Left lung (tissue), 10 donors: ENCODE results near the gene ABHD17C. TPM values are rescaled to one million over a fixed set of nuclear protein-coding genes. Genes with fewer than 3 reads are reported as not detected.

Experiments used
- ATAC-seq: fragments of 200-7000 bp; cut with Tn5 transposase; one replicate; pipeline ENCODE4 v1.9.1; 2020; ENCODE audit warnings: moderate library complexity
- DNase-seq, 4 donors: peaks; one replicate each; pipeline ENCODE4 v3.0.0-alpha.2; 2013 to 2020
- H3K27ac ChIP-seq, 2 donors: fragments of 200-600 bp; sonication (generic) in 1 of 2; one replicate each; pipeline versions ENCODE4 v1.5.0 to v1.8.0; 2020 to 2021
- H3K27me3 ChIP-seq, 2 donors: fragments of 200-600 bp; sonication (generic) in 1 of 2; one replicate each; pipeline versions ENCODE4 v1.5.0 to v1.8.0; 2020 to 2021
- H3K36me3 ChIP-seq, 2 donors: fragments of 200-600 bp; sonication (generic) in 1 of 2; one replicate each; pipeline versions ENCODE4 v1.5.0 to v1.8.0; 2020 to 2021
- H3K4me1 ChIP-seq, 2 donors: fragments of 200-600 bp; one replicate each; pipeline ENCODE4 v1.8.0; 2021
- H3K4me3 ChIP-seq, 2 donors: fragments of 200-600 bp; sonication (generic) in 1 of 2; one replicate each; pipeline versions ENCODE4 v1.5.0 to v1.8.0; 2020 to 2021; ENCODE audit warnings: mild to moderate bottlenecking in 1 of 2
- H3K9me3 ChIP-seq, 2 donors: fragments of 200-600 bp; sonication (generic) in 1 of 2; one replicate each; pipeline versions ENCODE4 v1.5.0 to v1.8.0; 2020 to 2021
- CTCF ChIP-seq, 2 donors: fragments of 200-600 bp; sonication (generic) in 1 of 2; IDR thresholded peaks; one replicate each; pipeline versions ENCODE4 v1.5.0 to v1.8.0; 2021; ENCODE audit warnings: antibody characterized with exemption in 2 of 2
- intact Hi-C, 2 donors: fragments of 100-400 bp; cut with DNase I; formaldehyde crosslinking; loops; one replicate each; pipeline versions ENCODE4 v1.11.2 to v1.14.2; 2022
- polyA plus RNA-seq, 6 donors: library from polyadenylated mRNA; unstranded; fragments of 120-200 nt; gene quantifications; one replicate each; pipeline ENCODE4 v1.2.1, GENCODE V29; 2013; ENCODE audit not compliant: insufficient read length in 6 of 6
- total RNA-seq, 2 donors: library from RNA; stranded (reverse); fragmentation: NEBNext Ultra II Directional; extraction: Animal tissue kit (Norgen Biotek cat#: 25700); gene quantifications; one replicate each; pipeline ENCODE4 v1.2.1, GENCODE V29; 2021
- donor health status: DM: no; HTN: yes; CAD: no.
- donor health status: DM: no; HTN: no; CAD: no.

Gene ABHD17C
- total and polyA plus RNA-seq, 8 donors: 23.7 to 34.3 (median 27.8) TPM

- TF ChIP-seq CTCF (IDR thresholded peaks at IDR 0.05): no peak
- Histone ChIP-seq H3K27me3 (no peaks in the 10 kb centered on the region), H3K9me3 (no peaks in the 10 kb centered on the region), H3K27ac (peak overlapping the region; percentile 41 to 84), H3K4me3 (peak overlapping the region; percentile 75 to 76), H3K4me1 (peaks cover 3 to 51% of the 10 kb centered on the region in 2 donors), H3K36me3 (no peaks in the 10 kb centered on the region)
- intact Hi-C loops: no loop called here
- peak; percentile 17 for ATAC-seq
- DNase-seq: peak in 3 of 4 donors; percentile 40 to 87 (median 47)
These were observed 455 bp upstream of the ABHD17C start for GRCh38 chr15:80694611-80695098.

GRCh38 chr15:80695911-80696661, 976 bp downstream of the ABHD17C start:
- ATAC-seq (peak; percentile 77), DNase-seq (peak in 1 of 4 donors; percentile 14)
- Histone ChIP-seq H3K27ac (peak overlapping the region; percentile 58 to 85), H3K9me3 (no peaks in the 10 kb centered on the region), H3K27me3 (no peaks in the 10 kb centered on the region), H3K36me3 (no peaks in the 10 kb centered on the region), H3K4me3 (peak overlapping the region; percentile 50 to 76), H3K4me1 (peaks cover 3 to 65% of the 10 kb centered on the region in 2 donors)
- intact Hi-C loops: no loop called here
- TF ChIP-seq CTCF (IDR thresholded peaks at IDR 0.05): peak; percentile 11 to 40

- no peak for ATAC-seq
- peaks cover 3 to 74% of the 10 kb centered on the region in 2 donors for H3K4me1 ChIP-seq
- intact Hi-C loops: no loop called here
- DNase-seq: no peak
- H3K27ac ChIP-seq: peak overlapping the region in 1 of 2 donors; percentile 58
- no peak for TF ChIP-seq CTCF (IDR thresholded peaks at IDR 0.05)
- peak overlapping the region; percentile 50 to 76 for H3K4me3 ChIP-seq
- H3K27me3 ChIP-seq: no peaks in the 10 kb centered on the region
- H3K9me3 ChIP-seq: no peaks in the 10 kb centered on the region
- H3K36me3 ChIP-seq: no peaks in the 10 kb centered on the region
These were observed 2.1 kb downstream of the ABHD17C start for GRCh38 chr15:80697075-80697685.

GRCh38 chr15:80698676-80699075, 3.6 kb downstream of the ABHD17C start:
- Histone ChIP-seq H3K27ac (no peak overlapping the region), H3K36me3 (no peaks in the 10 kb centered on the region), H3K9me3 (no peaks in the 10 kb centered on the region), H3K4me3 (no peak overlapping the region), H3K4me1 (peaks cover 10 to 69% of the 10 kb centered on the region in 2 donors), H3K27me3 (no peaks in the 10 kb centered on the region)
- no peak for ATAC-seq
- intact Hi-C loops: no loop called here
- no peak for TF ChIP-seq CTCF (IDR thresholded peaks at IDR 0.05)
- DNase-seq: no peak

GRCh38 chr15:80699981-80700380, 4.9 kb downstream of the ABHD17C start:
- no peak for TF ChIP-seq CTCF (IDR thresholded peaks at IDR 0.05)
- DNase-seq (no peak), ATAC-seq (no peak)
- H3K4me1 ChIP-seq: peaks cover 8 to 72% of the 10 kb centered on the region in 2 donors
- no peaks in the 10 kb centered on the region for H3K9me3 ChIP-seq
- no peak overlapping the region for H3K27ac ChIP-seq
- intact Hi-C loops: no loop called here
- no peaks in the 10 kb centered on the region for H3K27me3 ChIP-seq
- no peaks in the 10 kb centered on the region for H3K36me3 ChIP-seq
- H3K4me3 ChIP-seq: no peak overlapping the region
